Measurements from ENCODE around the gene RGS9.

RGS9 gene

GRCh38 chr17:65155622-65156021 lies 18.5 kb downstream of the RGS9 start:
- Histone ChIP-seq H3K4me2 (ENCODE audit: low read length) (no peak overlapping the region), H3K9me3 (ENCODE audit: control insufficient read depth, low read length) (no peaks in the 10 kb centered on the region), H3K27ac (no peak overlapping the region), H3K27me3 (ENCODE audit: control insufficient read depth, insufficient read depth, low read length) (no peaks in the 10 kb centered on the region), H3K4me1 (peaks cover 10% of the 10 kb centered on the region), H3K4me3 (ENCODE audit: low read depth, low read length) (no peak overlapping the region), H3K9ac (no peak overlapping the region), H3K79me2 (no peaks in the 10 kb centered on the region), H2AFZ (no peak overlapping the region), H3K36me3 (ENCODE audit: control insufficient read depth, insufficient read depth, low read length) (no peaks in the 10 kb centered on the region)
- TF ChIP-seq CTCF (IDR thresholded peaks at IDR 0.05) = no peak

DNA sequence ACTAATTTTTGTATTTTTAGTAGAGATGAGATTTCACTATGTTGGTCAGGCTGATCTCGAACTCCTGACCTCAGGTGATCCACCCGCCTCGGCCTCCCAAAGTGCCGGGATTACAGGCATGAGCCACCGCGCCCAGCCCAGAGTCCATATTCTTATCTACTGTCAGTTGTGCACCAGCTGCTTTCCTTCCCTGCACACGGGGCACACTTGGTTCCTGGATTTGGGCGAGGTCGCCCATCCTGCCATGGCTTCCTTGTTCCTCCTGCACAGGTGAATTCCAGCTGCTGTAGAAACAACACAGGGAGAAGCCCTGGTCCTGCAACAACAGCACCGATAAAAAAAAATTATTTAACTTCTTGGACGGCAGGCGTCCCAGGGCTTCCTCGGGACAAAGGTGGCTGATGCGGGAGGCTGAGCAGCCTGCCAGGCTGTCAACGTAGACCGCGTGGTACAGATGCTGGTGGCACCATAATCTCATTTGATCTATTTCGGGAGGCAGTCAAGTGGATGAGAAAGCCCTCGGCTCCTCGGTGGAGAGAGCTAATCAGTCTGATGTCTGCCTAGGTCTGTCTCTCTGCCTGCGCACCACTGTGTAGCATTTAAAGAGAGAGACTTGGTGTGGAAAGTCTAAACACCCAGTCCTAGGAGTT lies 19.1 kb downstream of the RGS9 start:
- no peaks in the 10 kb centered on the region for H3K27me3 ChIP-seq (ENCODE audit: control insufficient read depth, insufficient read depth, low read length)
- H3K9me3 ChIP-seq (ENCODE audit: control insufficient read depth, low read length) = no peaks in the 10 kb centered on the region
- H3K4me1 ChIP-seq = peaks cover 10% of the 10 kb centered on the region

GRCh38 chr17:65156835-65157565 lies 19.8 kb downstream of the RGS9 start:
- Histone ChIP-seq H3K27me3 (ENCODE audit: control insufficient read depth, insufficient read depth, low read length) (no peaks in the 10 kb centered on the region), H2AFZ (peak overlapping the region; percentile 68), H3K79me2 (no peaks in the 10 kb centered on the region), H3K9me3 (ENCODE audit: control insufficient read depth, low read length) (no peaks in the 10 kb centered on the region), H3K4me1 (peaks cover 10% of the 10 kb centered on the region), H3K9ac (no peak overlapping the region), H3K4me3 (ENCODE audit: low read depth, low read length) (no peak overlapping the region), H3K4me2 (ENCODE audit: low read length) (no peak overlapping the region), H3K27ac (peak overlapping the region; percentile 62), H3K36me3 (ENCODE audit: control insufficient read depth, insufficient read depth, low read length) (no peaks in the 10 kb centered on the region)
- TF ChIP-seq CTCF (IDR thresholded peaks at IDR 0.05) = no peak

More for the DNA sequence above, 19.1 kb downstream of the RGS9 start:
- H3K79me2 ChIP-seq = no peaks in the 10 kb centered on the region
- no peaks in the 10 kb centered on the region for H3K36me3 ChIP-seq (ENCODE audit: control insufficient read depth, insufficient read depth, low read length)
- no peak overlapping the region for H3K4me3 ChIP-seq (ENCODE audit: low read depth, low read length)
- peak overlapping the region; percentile 68 for H2AFZ ChIP-seq
- no peak overlapping the region for H3K4me2 ChIP-seq (ENCODE audit: low read length)
- H3K27ac ChIP-seq = peak overlapping the region; percentile 62
- TF ChIP-seq CTCF (IDR thresholded peaks at IDR 0.05) = peak; percentile 25
- H3K9ac ChIP-seq = no peak overlapping the region

DNA sequence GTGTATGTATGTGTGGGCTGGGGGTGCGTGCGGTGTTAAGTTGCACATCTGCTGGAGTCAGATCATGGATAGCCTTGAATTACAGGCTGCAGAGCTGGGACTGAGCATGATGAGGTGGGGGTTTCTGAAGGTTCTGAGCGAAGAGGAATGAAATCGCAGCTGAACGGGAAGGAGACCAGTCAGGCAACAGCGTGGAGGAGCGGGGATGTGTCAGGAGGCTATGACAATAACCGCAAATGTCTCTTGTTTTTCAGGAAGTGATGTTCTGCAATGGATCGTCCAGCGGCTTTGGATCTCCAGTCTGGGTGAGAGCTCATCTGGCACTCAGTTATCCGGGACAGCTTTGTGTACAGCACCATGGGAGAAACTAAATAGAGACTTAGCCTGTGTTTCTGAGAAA lies 20.9 kb downstream of the RGS9 start:
- no peaks in the 10 kb centered on the region for H3K36me3 ChIP-seq (ENCODE audit: control insufficient read depth, insufficient read depth, low read length)
- H3K9ac ChIP-seq = no peak overlapping the region
- no peak overlapping the region for H2AFZ ChIP-seq
- no peak for TF ChIP-seq CTCF (IDR thresholded peaks at IDR 0.05)
- no peaks in the 10 kb centered on the region for H3K79me2 ChIP-seq
- H3K9me3 ChIP-seq (ENCODE audit: control insufficient read depth, low read length) = no peaks in the 10 kb centered on the region
- H3K4me1 ChIP-seq = peaks cover 10% of the 10 kb centered on the region
- no peaks in the 10 kb centered on the region for H3K27me3 ChIP-seq (ENCODE audit: control insufficient read depth, insufficient read depth, low read length)
- H3K4me2 ChIP-seq (ENCODE audit: low read length) = no peak overlapping the region
- no peak overlapping the region for H3K4me3 ChIP-seq (ENCODE audit: low read depth, low read length)
- H3K27ac ChIP-seq = no peak overlapping the region

All from parathyroid adenoma (tissue), 2 donors.